Measurements from ENCODE around the gene TBRG4.

- TF ChIP-seq, protein P1, sequence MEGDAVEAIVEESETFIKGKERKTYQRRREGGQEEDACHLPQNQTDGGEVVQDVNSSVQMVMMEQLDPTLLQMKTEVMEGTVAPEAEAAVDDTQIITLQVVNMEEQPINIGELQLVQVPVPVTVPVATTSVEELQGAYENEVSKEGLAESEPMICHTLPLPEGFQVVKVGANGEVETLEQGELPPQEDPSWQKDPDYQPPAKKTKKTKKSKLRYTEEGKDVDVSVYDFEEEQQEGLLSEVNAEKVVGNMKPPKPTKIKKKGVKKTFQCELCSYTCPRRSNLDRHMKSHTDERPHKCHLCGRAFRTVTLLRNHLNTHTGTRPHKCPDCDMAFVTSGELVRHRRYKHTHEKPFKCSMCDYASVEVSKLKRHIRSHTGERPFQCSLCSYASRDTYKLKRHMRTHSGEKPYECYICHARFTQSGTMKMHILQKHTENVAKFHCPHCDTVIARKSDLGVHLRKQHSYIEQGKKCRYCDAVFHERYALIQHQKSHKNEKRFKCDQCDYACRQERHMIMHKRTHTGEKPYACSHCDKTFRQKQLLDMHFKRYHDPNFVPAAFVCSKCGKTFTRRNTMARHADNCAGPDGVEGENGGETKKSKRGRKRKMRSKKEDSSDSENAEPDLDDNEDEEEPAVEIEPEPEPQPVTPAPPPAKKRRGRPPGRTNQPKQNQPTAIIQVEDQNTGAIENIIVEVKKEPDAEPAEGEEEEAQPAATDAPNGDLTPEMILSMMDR (conservative IDR thresholded peaks at IDR 0.05; ENCODE audit: low read depth, low read length) = no peak
- TF ChIP-seq EZH2phosphoT487 (IDR thresholded peaks at IDR 0.05; ENCODE audit: borderline replicate concordance, low read length) = no peak
- TF ChIP-seq EZH2 (IDR thresholded peaks at IDR 0.05; ENCODE audit: low read length, unreplicated experiment) = no peak
Observed at GRCh38 chr7:45138433-45139267, 27.2 kb upstream of the TBRG4 start.
